GM18517 (cell line): Measurements from ENCODE around the gene NUP205.
A peak's percentile ranks its signal among the peaks of the same experiment; 100 is the strongest.
"Not testable (repeated sequence)": the region's sequence is repeated elsewhere in the genome, so short reads cannot be mapped to it uniquely, and the experiment has no call there.

Experiments
- ATAC-seq: cut with Tn5 transposase; IDR thresholded peaks from one replicate; pipeline ENCODE4 v1.9.1; 2021; ENCODE audit warnings: mild to moderate bottlenecking, moderate library complexity; ENCODE audit not compliant: unreplicated experiment

NUP205 gene

GRCh38 chr7:135666156-135666555 is 108.4 kb downstream of the NUP205 start:
- no peak for ATAC-seq

GRCh38 chr7:135666846-135667245 is 109.1 kb downstream of the NUP205 start:
- ATAC-seq: no peak

GRCh38 chr7:135667626-135668025 is 109.9 kb downstream of the NUP205 start:
- not testable (repeated sequence) for ATAC-seq

GRCh38 chr7:135668852-135669395 is 111.2 kb downstream of the NUP205 start:
- ATAC-seq: not testable (repeated sequence)

- no peak for ATAC-seq
These were observed 112.1 kb downstream of the NUP205 start for GRCh38 chr7:135669774-135670173.

- ATAC-seq: no peak
These were observed 112.5 kb downstream of the NUP205 start for GRCh38 chr7:135670179-135670578.

- ATAC-seq: peak; percentile 87
These were observed 115.0 kb downstream of the NUP205 start for GRCh38 chr7:135672560-135673359.

GRCh38 chr7:135673360-135673706 is 115.6 kb downstream of the NUP205 start:
- ATAC-seq: peak; percentile 41

- no peak for ATAC-seq
These were observed 121.2 kb downstream of the NUP205 start for GRCh38 chr7:135678612-135679575.

GRCh38 chr7:135681762-135682161 is 124.0 kb downstream of the NUP205 start:
- ATAC-seq: no peak

GRCh38 chr7:135682191-135682590 is 124.5 kb downstream of the NUP205 start:
- no peak for ATAC-seq

- no peak for ATAC-seq
These were observed 125.9 kb downstream of the NUP205 start for GRCh38 chr7:135683609-135684008.

GRCh38 chr7:135684136-135684535 is 126.4 kb downstream of the NUP205 start:
- no peak for ATAC-seq

- ATAC-seq: no peak
These were observed 127.0 kb downstream of the NUP205 start for GRCh38 chr7:135684699-135685098.

GRCh38 chr7:135685306-135686084 is 127.8 kb downstream of the NUP205 start:
- ATAC-seq: no peak

- no peak for ATAC-seq
These were observed 129.7 kb downstream of the NUP205 start for GRCh38 chr7:135687466-135687865.

- no peak for ATAC-seq
These were observed 132.8 kb downstream of the NUP205 start for GRCh38 chr7:135690566-135690965.

- ATAC-seq: no peak
These were observed 134.3 kb downstream of the NUP205 start for GRCh38 chr7:135692055-135692454.

- not testable (repeated sequence) for ATAC-seq
These were observed 134.9 kb downstream of the NUP205 start for GRCh38 chr7:135692606-135693005.

GRCh38 chr7:135693558-135693957 is 135.8 kb downstream of the NUP205 start:
- no peak for ATAC-seq
